ENCODE results near the gene STRN.
"Not testable (repeated sequence)": the region's sequence is repeated elsewhere in the genome, so short reads cannot be mapped to it uniquely, and the experiment has no call there.

The STRN gene

DNA sequence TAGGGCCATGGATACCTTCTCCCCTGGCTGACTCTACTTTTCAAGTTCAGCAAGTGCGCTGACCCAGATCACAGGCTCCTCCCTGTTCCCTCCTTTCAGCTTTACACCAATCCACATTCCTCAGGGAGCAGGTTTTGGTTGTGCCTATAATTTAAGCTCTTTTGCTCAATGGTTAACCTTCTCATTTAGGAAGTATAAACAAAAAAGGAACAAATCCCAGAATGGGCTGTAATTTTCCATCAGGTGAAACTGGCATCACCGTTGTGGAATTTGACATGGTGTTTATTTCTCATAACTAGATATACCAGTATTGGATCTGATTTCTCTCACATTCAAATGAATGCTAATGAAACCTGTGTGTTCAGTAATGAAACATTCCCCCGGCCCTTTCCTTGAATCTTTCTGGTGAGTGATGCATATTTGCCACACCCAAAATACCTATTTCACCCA is 13.6 kb downstream of the STRN start:
- no peak overlapping the region for H3K4me3 ChIP-seq (replicated peaks; ENCODE audit: low read depth, low read length)
- TF ChIP-seq, protein P1, sequence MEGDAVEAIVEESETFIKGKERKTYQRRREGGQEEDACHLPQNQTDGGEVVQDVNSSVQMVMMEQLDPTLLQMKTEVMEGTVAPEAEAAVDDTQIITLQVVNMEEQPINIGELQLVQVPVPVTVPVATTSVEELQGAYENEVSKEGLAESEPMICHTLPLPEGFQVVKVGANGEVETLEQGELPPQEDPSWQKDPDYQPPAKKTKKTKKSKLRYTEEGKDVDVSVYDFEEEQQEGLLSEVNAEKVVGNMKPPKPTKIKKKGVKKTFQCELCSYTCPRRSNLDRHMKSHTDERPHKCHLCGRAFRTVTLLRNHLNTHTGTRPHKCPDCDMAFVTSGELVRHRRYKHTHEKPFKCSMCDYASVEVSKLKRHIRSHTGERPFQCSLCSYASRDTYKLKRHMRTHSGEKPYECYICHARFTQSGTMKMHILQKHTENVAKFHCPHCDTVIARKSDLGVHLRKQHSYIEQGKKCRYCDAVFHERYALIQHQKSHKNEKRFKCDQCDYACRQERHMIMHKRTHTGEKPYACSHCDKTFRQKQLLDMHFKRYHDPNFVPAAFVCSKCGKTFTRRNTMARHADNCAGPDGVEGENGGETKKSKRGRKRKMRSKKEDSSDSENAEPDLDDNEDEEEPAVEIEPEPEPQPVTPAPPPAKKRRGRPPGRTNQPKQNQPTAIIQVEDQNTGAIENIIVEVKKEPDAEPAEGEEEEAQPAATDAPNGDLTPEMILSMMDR (IDR thresholded peaks at IDR 0.05; ENCODE audit: low read depth, low read length, missing control alignments): no peak
- DNase-seq (ENCODE audit: extremely low read depth, low read depth): no peak

DNA sequence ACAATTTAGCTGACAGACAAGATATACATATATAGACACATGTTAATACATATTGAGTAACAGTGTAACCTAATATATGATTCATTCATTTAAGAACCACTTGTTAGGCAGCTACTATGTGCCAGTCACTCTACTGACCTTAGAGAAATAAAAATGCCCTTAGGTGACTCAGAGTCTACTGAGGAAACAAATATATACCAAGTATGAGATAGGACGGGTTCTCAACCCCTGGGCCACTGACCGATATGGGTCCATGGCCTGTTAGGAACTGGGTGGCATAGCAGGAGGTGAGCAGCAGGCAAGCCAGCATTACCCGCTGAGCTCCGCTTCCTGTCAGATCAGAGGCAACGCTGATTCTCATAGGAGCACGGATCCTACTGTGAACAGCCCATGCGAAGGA is 14.8 kb downstream of the STRN start:
- DNase-seq (ENCODE audit: extremely low read depth, low read depth): no peak
- no peak overlapping the region for H3K4me3 ChIP-seq (replicated peaks; ENCODE audit: low read depth, low read length)
- TF ChIP-seq, protein P1 (IDR thresholded peaks at IDR 0.05; ENCODE audit: low read depth, low read length, missing control alignments): no peak

DNA sequence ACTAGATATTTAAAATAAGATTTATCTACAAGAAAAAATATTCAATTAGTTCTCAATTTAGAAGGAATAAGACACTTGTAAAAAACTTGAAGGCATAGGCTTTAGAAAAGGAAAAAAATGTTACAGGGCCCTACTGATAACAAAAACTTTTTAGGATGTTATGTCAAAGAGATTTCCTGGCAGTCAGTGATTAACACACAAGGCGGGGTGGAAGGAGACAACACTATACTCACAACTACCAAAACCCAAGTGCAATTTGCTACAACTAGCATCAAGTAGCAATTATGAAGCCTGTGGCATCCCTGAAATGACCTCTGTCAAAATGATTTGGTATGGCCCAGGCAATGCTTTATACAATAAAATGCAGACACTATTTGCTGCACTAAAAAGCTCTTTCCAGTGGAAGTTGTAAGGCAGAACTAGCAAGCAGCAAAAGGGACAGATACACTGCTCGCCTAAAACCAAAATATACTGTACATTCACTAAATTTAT is 15.3 kb downstream of the STRN start:
- DNase-seq (ENCODE audit: extremely low read depth, low read depth): no peak

DNA sequence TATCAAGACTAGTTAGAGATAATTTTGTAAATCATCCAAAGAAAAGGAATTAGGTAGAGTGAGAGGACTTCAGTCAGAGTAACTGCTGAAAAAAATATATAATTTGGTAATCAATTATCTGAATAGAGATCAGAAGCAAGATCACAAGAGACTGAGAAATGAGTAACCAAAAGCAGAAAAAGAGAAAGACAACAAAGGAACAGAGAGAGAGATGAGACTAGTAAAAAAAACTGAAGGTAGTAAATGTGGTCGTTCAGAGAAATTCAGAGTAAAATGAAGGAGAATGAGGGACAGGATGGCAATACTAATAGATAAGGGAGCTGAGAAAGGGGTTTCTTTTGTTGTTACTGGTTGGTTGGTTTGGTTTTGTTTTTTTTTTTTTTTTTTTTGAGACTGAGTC is 16.5 kb downstream of the STRN start:
- no peak overlapping the region for H3K4me3 ChIP-seq (replicated peaks; ENCODE audit: low read depth, low read length)
- TF ChIP-seq, protein P1 (IDR thresholded peaks at IDR 0.05; ENCODE audit: low read depth, low read length, missing control alignments): no peak
- DNase-seq (ENCODE audit: extremely low read depth, low read depth): no peak

More for the DNA sequence above, 15.3 kb downstream of the STRN start:
- H3K4me3 ChIP-seq (replicated peaks; ENCODE audit: low read depth, low read length): no peak overlapping the region
- TF ChIP-seq, protein P1 (IDR thresholded peaks at IDR 0.05; ENCODE audit: low read depth, low read length, missing control alignments): no peak

DNA sequence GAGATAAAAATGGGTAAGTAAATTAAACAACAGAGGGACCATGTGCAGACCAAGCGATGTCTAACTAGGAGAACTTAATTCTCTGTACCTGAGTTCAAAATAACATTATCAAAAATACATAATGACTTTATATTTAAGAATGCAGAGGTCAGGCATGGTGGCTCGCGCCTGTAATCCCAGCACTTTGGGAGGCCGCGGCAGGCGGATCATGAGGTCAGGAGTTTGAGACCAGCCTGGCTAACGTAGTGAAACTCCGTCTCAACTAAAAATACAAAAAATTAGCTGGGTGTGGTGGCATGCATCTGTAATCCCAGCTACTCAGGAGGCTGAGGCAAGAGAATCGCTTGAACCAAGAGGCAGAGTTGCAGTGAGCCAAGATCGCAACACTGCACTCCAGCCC is 21.1 kb downstream of the STRN start:
- DNase-seq (ENCODE audit: extremely low read depth, low read depth); H3K4me3 ChIP-seq (replicated peaks; ENCODE audit: low read depth, low read length): not testable (repeated sequence)

DNA sequence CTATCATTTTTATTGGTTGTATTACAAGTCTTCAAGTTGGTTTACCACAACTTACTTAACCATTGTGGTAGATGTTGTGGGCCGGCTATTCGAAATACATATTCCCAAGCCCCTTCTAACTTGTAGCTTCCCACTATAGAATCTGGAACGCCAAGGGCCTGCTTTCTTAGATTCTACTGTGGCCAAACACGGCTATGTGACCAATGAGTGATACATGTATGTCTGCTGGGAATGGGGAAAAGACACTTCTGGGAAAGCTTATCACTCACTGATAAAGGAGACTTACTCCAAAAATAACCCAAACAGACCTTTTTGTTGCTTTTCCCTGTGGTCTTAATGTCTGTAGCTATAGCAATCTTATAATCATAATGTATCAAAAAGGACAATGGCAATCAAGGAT is 24.5 kb downstream of the STRN start:
- no peak overlapping the region for H3K4me3 ChIP-seq (replicated peaks; ENCODE audit: low read depth, low read length)
- TF ChIP-seq, protein P1 (IDR thresholded peaks at IDR 0.05; ENCODE audit: low read depth, low read length, missing control alignments): no peak

DNA sequence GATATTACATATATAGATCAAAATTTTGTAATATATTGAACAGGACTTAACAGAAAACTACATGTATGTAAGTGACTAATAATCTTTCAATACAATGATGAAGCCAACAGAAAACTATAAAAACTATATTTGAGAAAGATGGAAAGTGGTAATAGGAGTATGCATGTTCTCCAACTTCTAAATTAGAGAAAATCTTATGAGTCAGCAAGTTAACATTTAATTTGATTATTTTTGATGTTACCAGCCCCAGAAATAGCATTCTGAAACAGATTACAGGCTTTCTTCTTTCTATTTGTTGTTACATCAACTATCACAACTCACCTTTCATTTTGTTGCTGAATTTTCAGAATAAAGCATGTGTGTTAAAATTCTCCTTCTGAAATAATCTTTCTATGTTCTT is 29.8 kb downstream of the STRN start:
- DNase-seq (ENCODE audit: extremely low read depth, low read depth); H3K4me3 ChIP-seq (replicated peaks; ENCODE audit: low read depth, low read length): not testable (repeated sequence)

More for the DNA sequence above, 24.5 kb downstream of the STRN start:
- DNase-seq (ENCODE audit: extremely low read depth, low read depth): no peak

DNA sequence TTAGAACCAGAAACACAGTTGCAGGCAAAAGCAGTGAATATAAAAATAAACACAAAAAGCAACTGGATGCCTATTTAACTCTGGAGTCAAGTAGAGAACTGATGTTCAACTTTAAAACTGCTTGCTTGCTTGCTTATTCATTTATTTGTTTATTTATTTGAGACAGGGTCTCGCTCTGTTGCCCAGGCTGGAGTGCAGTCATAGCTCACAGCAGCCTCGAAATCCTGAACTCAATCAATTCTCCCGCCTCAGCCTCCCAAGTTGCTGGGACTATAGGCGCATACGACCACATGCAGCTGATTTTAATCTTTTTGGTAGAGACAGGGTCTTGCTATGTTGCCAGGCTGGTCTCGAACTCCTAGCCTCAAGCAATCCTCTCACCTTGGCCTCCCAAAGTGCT is 34.6 kb downstream of the STRN start:
- not testable (repeated sequence) for DNase-seq (ENCODE audit: extremely low read depth, low read depth); H3K4me3 ChIP-seq (replicated peaks; ENCODE audit: low read depth, low read length)

DNA sequence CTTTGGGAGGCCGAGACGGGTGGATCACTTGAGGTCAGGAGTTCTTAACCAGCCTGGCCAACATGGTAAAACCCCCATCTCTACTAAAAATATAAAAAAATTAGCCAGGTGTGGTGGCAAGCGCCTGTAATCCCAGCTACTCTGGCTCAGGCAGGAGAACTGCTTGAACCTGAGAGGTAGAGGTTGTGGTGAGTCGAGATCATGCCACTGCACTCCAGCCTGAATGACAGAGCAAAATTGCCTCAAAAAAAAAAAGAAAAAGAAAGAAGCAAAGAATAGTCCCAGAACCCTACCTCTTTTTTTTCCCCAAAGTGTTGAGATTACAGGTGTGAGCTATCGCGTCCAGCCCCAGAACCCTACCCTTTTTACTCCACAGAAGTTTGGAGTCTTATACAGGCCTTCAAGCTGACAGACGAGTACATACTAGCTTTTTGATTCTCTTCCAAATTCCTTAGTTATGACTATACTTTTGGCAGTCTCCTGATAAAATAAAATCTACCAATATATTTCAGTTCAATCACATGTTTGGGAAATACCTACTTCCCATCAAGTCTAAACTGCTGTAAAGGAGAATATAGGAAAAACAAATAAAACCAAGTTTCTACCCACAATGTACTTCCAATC is 35.4 kb downstream of the STRN start:
- DNase-seq (ENCODE audit: extremely low read depth, low read depth); H3K4me3 ChIP-seq (replicated peaks; ENCODE audit: low read depth, low read length): not testable (repeated sequence)

DNA sequence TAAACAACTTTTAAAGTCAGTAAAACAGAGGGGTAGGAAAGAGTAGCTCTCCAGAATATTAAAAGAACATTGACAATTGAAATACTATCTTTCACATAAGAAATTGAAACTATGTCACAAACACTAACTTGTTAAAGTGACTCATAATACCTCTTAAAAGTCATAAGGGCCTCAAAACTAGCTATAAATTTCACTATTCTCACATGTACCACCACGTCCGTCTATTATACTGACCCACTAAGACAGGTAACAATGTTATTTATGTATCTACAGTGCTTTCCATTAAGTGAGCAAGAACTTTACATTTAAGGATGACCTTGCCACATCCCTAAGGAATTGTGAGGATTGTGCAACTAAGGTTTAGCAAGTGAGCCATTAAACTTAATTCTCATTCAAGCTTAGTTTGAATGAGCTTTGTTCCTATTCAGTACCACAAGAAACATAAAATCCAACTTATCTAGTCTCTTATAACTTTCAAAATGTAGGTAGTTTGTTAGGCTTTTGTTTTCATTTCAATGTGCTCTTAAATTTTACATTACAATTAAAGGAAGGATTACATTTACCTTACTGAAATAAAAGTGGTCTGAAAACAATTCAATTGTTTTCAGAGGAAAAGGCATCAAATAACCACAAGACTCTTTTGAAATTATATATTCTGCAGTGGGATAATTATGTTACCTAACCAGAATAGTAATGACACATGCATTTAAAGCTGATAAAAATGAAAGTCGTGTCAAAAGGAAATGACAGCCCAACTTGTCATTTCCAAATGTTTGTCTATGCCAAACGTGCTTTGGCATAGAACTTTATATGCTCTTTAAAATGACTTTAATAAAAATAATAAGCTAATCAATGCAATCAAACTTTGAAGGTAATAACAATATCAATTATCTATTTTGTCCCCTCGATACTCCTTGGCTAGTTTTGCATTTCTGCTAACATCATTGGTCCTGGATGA is 39.9 kb downstream of the STRN start:
- not testable (repeated sequence) for H3K4me3 ChIP-seq (replicated peaks; ENCODE audit: low read depth, low read length); DNase-seq (ENCODE audit: extremely low read depth, low read depth)

DNA sequence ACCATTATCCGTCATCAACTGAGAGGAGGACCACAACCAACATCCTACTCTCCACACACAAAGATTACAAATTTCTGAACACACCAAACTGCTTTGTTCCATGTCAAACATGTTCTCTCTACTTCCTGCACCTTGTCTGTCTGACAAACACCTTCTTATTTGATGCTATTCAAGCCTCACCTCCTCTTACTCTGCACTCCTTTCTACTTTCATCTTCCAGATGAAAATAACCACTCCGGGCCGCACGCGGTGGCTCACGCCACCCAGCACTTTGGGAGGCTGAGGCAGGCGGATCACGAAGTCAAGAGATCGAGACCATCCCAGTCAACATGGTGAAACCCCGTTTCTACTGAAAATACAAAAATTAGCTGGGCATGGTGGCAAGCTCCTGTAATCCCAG is 43.7 kb downstream of the STRN start:
- not testable (repeated sequence) for DNase-seq (ENCODE audit: extremely low read depth, low read depth); H3K4me3 ChIP-seq (replicated peaks; ENCODE audit: low read depth, low read length)

Data from HFF-Myc (cell line).